Liver (tissue), 9 donors: ENCODE data around the gene PPP2R2C. TPM values are rescaled to one million over a fixed set of nuclear protein-coding genes. Genes with fewer than 3 reads are reported as not detected.

Experiments
- DNase-seq: peaks from one replicate; pipeline ENCODE4 v3.0.0-alpha.2; 2017; ENCODE audit warnings: low spot score
- H3K27ac ChIP-seq, 2 donors: one replicate each; pipeline ENCODE4 v1.7.0; 2013; ENCODE audit warnings: inconsistent platforms in 2 of 2, low read length in 2 of 2, control low read depth in 1 of 2, low read depth in 1 of 2, mild to moderate bottlenecking in 1 of 2
- H3K27me3 ChIP-seq, 4 donors: one replicate each; pipeline versions ENCODE4 v1.6.1 to v1.7.0; 2013; ENCODE audit warnings: low read length in 3 of 4, inconsistent platforms in 1 of 4, mild to moderate bottlenecking in 1 of 4, moderate library complexity in 1 of 4; ENCODE audit not compliant: control insufficient read depth in 4 of 4, insufficient read depth in 4 of 4
- H3K36me3 ChIP-seq, 4 donors: one replicate each; pipeline versions ENCODE4 v1.6.1 to v1.7.0; 2013; ENCODE audit warnings: low read length in 3 of 4, mild to moderate bottlenecking in 3 of 4, low read depth in 1 of 4, moderate library complexity in 1 of 4; ENCODE audit not compliant: control insufficient read depth in 4 of 4, insufficient read depth in 3 of 4
- H3K4me1 ChIP-seq, 4 donors: one replicate each; pipeline versions ENCODE4 v1.6.1 to v1.7.0; 2013; ENCODE audit warnings: low read length in 3 of 4, mild to moderate bottlenecking in 3 of 4, moderate library complexity in 1 of 4; ENCODE audit not compliant: control insufficient read depth in 4 of 4, insufficient read depth in 4 of 4
- H3K4me3 ChIP-seq, 3 donors: one replicate each; pipeline versions ENCODE4 v1.6.1 to v1.7.0; 2013; ENCODE audit warnings: low read length in 3 of 3, control low read depth in 1 of 3, low read depth in 1 of 3, mild to moderate bottlenecking in 1 of 3
- H3K9ac ChIP-seq, 2 donors: one replicate each; pipeline ENCODE4 v1.7.0; 2013; ENCODE audit warnings: low read length in 2 of 2, mild to moderate bottlenecking in 2 of 2, moderate library complexity in 2 of 2, control low read depth in 1 of 2, low read depth in 1 of 2
- H3K9me3 ChIP-seq, 4 donors: one replicate each; pipeline versions ENCODE4 v1.6.1 to v1.7.0; 2013; ENCODE audit warnings: low read length in 3 of 4; ENCODE audit not compliant: control insufficient read depth in 4 of 4
- EGR1 ChIP-seq, 2 donors: IDR thresholded peaks; 2 replicates each; pipeline ENCODE4 v1.6.1; 2016 to 2018; ENCODE audit warnings: antibody characterized with exemption in 2 of 2, low read depth in 2 of 2
- FOXA1 ChIP-seq: IDR thresholded peaks from 2 replicates; pipeline ENCODE4 v1.6.1; 2016; ENCODE audit warnings: antibody characterized with exemption
- FOXA2 ChIP-seq: IDR thresholded peaks from 2 replicates; pipeline ENCODE4 v1.6.1; 2016; ENCODE audit warnings: antibody characterized with exemption
- GABPA ChIP-seq, 2 donors: IDR thresholded peaks in 1 of 2; conservative IDR thresholded peaks in 1 of 2; 2 replicates each; pipeline ENCODE4 v1.6.1; 2016; ENCODE audit warnings: antibody characterized with exemption in 2 of 2, mild to moderate bottlenecking in 1 of 2, moderate library complexity in 1 of 2
- HNF4A ChIP-seq, 2 donors: conservative IDR thresholded peaks; 2 replicates each; pipeline ENCODE4 v1.6.1; 2016; ENCODE audit warnings: antibody characterized with exemption in 2 of 2, mild to moderate bottlenecking in 2 of 2
- HNF4G ChIP-seq: IDR thresholded peaks from 2 replicates; pipeline ENCODE4 v1.6.1; 2016; ENCODE audit warnings: antibody characterized with exemption
- JUND ChIP-seq, 2 donors: IDR thresholded peaks; 2 replicates each; pipeline ENCODE4 v1.6.1; 2016; ENCODE audit warnings: antibody characterized with exemption in 2 of 2
- MAX ChIP-seq: IDR thresholded peaks from 2 replicates; pipeline ENCODE4 v1.6.1; 2016; ENCODE audit warnings: antibody characterized with exemption
- RAD21 ChIP-seq, 2 donors: IDR thresholded peaks; 2 replicates each; pipeline ENCODE4 v1.6.1; 2016; ENCODE audit warnings: antibody characterized with exemption in 2 of 2, mild to moderate bottlenecking in 2 of 2
- SP1 ChIP-seq: IDR thresholded peaks from 2 replicates; pipeline ENCODE4 v1.6.1; 2018; ENCODE audit warnings: antibody characterized with exemption, mild to moderate bottlenecking
- TAF1 ChIP-seq: conservative IDR thresholded peaks from 2 replicates; pipeline ENCODE4 v1.6.1; 2016; ENCODE audit warnings: antibody characterized with exemption, mild to moderate bottlenecking
- YY1 ChIP-seq: IDR thresholded peaks from 2 replicates; pipeline ENCODE4 v1.6.1; 2016; ENCODE audit warnings: antibody characterized with exemption, mild to moderate bottlenecking
- WGBS: extraction: QIAGEN DNeasy Blood & Tissue Kit; methylation state at CpG from one replicate; pipeline ENCODE4 v1.1.7; 2013; 5-methylcytosine and 5-hydroxymethylcytosine counted together
- polyA plus RNA-seq, 2 donors: library from polyadenylated mRNA; stranded (reverse) in 1 of 2; unstranded in 1 of 2; fragments of 200-250 nt in 1 of 2; fragments of >200 nt in 1 of 2; fragmentation: Nextera tagmentation in 1 of 2; extraction: Ambion mirVana in 1 of 2; gene quantifications; one replicate each; pipeline versions ENCODE4 v1.2.1 to v1.2.3, GENCODE V29; 2013 to 2015
- total RNA-seq, 2 donors: library from RNA; depleted of rRNA; stranded (reverse); fragments of >200 nt; gene quantifications; one replicate each; pipeline ENCODE4 v1.2.3, GENCODE V29; 2014
- TF ChIP-seq, protein P1 (sequence below): IDR thresholded peaks from 2 replicates; pipeline ENCODE4 v1.6.1; 2016; ENCODE audit warnings: antibody characterized with exemption, mild to moderate bottlenecking
- TF ChIP-seq, protein P2 (sequence below): fragments of 150-350 bp; IDR thresholded peaks from 2 replicates; pipeline ENCODE4 v1.5.1; 2017; ENCODE audit warnings: improper control_type of control experiment, low read depth, low read length; ENCODE audit not compliant: missing input control
- donor health status: healthy.
- donor health status: healthy.
- donor health status: healthy.
- donor health status: healthy.
- donor health status: healthy.

PPP2R2C gene
- total and polyA plus RNA-seq, 4 donors: under 0.01 to 0.01 TPM; not detected in 2

- no peak overlapping the region for H3K9ac ChIP-seq
- no peak for DNase-seq
- WGBS: 72% methylated on average over 9 of the region's 9 CpGs
Observed at GRCh38 chr4:6383929-6384328, 88.5 kb downstream of the PPP2R2C start.

GRCh38 chr4:6383009-6383404 is 89.4 kb downstream of the PPP2R2C start:
- Histone ChIP-seq H3K4me3 (no peak overlapping the region), H3K4me1 (no peaks in the 10 kb centered on the region), H3K27ac (no peak overlapping the region), H3K27me3 (peaks cover 0 to 3% (median 2%) of the 10 kb centered on the region in 4 donors), H3K9me3 (no peaks in the 10 kb centered on the region), H3K36me3 (no peaks in the 10 kb centered on the region), H3K9ac (no peak overlapping the region)
- no peak for TF ChIP-seq GABPA (IDR thresholded peaks at IDR 0.05 in 1 of 2, conservative IDR thresholded peaks at IDR 0.05 in 1 of 2)
- no peak for DNase-seq
- 80% methylated on average over 10 of the region's 10 CpGs for WGBS

More at GRCh38 chr4:6383929-6384328, 88.5 kb downstream of the PPP2R2C start:
- H3K9me3 ChIP-seq: no peaks in the 10 kb centered on the region
- no peak overlapping the region for H3K4me3 ChIP-seq
- H3K36me3 ChIP-seq: no peaks in the 10 kb centered on the region
- H3K4me1 ChIP-seq: no peaks in the 10 kb centered on the region
- no peak overlapping the region for H3K27ac ChIP-seq
- H3K27me3 ChIP-seq: peaks cover 0 to 3% (median 2%) of the 10 kb centered on the region in 4 donors
- TF ChIP-seq, protein P1, sequence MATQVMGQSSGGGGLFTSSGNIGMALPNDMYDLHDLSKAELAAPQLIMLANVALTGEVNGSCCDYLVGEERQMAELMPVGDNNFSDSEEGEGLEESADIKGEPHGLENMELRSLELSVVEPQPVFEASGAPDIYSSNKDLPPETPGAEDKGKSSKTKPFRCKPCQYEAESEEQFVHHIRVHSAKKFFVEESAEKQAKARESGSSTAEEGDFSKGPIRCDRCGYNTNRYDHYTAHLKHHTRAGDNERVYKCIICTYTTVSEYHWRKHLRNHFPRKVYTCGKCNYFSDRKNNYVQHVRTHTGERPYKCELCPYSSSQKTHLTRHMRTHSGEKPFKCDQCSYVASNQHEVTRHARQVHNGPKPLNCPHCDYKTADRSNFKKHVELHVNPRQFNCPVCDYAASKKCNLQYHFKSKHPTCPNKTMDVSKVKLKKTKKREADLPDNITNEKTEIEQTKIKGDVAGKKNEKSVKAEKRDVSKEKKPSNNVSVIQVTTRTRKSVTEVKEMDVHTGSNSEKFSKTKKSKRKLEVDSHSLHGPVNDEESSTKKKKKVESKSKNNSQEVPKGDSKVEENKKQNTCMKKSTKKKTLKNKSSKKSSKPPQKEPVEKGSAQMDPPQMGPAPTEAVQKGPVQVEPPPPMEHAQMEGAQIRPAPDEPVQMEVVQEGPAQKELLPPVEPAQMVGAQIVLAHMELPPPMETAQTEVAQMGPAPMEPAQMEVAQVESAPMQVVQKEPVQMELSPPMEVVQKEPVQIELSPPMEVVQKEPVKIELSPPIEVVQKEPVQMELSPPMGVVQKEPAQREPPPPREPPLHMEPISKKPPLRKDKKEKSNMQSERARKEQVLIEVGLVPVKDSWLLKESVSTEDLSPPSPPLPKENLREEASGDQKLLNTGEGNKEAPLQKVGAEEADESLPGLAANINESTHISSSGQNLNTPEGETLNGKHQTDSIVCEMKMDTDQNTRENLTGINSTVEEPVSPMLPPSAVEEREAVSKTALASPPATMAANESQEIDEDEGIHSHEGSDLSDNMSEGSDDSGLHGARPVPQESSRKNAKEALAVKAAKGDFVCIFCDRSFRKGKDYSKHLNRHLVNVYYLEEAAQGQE: no peak
- no peak for TF ChIP-seq RAD21 (IDR thresholded peaks at IDR 0.05)
- TF ChIP-seq SP1: no peak
- TF ChIP-seq TAF1: no peak
- no peak for TF ChIP-seq FOXA1
- no peak for TF ChIP-seq HNF4A (conservative IDR thresholded peaks at IDR 0.05)

DNA sequence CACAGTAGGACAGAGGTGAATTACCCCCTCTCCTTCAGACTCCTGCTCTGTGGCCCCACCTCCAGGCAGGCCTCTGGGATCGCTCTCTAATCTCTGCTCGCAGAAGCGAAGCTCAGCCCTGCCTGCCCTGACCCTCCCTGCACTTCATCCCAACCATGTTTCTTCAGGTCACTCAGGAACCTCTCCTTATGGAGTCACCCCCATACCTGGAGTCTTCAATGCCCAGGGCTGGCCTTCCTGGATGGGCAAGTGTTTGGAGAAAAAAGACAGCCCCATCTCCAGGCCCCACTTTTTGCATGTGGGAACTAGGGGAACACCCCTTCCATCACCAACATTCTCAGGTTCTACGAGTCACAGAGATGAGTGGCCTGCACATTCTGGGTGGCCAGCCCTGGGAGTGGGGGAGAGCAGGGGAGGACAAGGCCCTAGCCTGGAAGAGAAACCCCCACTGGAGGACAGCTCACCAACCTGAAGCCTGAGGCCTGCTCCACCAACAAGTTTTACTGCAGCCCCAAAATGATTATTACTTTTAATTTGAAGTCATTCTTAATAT is 90.8 kb downstream of the PPP2R2C start:
- 88% methylated on average over 4 of the region's 4 CpGs for WGBS
- Histone ChIP-seq H3K4me1 (no peaks in the 10 kb centered on the region), H3K27ac (no peak overlapping the region), H3K9me3 (no peaks in the 10 kb centered on the region), H3K27me3 (peaks cover 0 to 3% (median 2%) of the 10 kb centered on the region in 4 donors), H3K4me3 (no peak overlapping the region), H3K36me3 (no peaks in the 10 kb centered on the region), H3K9ac (no peak overlapping the region)
- no peak for TF ChIP-seq FOXA1
- no peak for TF ChIP-seq YY1
- TF ChIP-seq TAF1: no peak
- TF ChIP-seq, protein P2, sequence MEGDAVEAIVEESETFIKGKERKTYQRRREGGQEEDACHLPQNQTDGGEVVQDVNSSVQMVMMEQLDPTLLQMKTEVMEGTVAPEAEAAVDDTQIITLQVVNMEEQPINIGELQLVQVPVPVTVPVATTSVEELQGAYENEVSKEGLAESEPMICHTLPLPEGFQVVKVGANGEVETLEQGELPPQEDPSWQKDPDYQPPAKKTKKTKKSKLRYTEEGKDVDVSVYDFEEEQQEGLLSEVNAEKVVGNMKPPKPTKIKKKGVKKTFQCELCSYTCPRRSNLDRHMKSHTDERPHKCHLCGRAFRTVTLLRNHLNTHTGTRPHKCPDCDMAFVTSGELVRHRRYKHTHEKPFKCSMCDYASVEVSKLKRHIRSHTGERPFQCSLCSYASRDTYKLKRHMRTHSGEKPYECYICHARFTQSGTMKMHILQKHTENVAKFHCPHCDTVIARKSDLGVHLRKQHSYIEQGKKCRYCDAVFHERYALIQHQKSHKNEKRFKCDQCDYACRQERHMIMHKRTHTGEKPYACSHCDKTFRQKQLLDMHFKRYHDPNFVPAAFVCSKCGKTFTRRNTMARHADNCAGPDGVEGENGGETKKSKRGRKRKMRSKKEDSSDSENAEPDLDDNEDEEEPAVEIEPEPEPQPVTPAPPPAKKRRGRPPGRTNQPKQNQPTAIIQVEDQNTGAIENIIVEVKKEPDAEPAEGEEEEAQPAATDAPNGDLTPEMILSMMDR: no peak
- TF ChIP-seq JUND (IDR thresholded peaks at IDR 0.05): no peak
- no peak for TF ChIP-seq RAD21 (IDR thresholded peaks at IDR 0.05)
- no peak for TF ChIP-seq HNF4G
- no peak for TF ChIP-seq HNF4A (conservative IDR thresholded peaks at IDR 0.05)
- no peak for TF ChIP-seq MAX
- TF ChIP-seq, protein P1: no peak
- no peak for TF ChIP-seq FOXA2
- no peak for TF ChIP-seq EGR1 (IDR thresholded peaks at IDR 0.05; ENCODE audit: low read depth in 2 of 2)
- no peak for DNase-seq
